Islet of Langerhans (tissue), 1 donor: ENCODE results near the gene MYBPHL.

ENCODE experiments used
- FAIRE-seq: peaks from one replicate; lab custom pipeline; 2011; peaks lifted over from hg19 to GRCh38; lab: Jason Lieb, UNC

Gene MYBPHL

DNA sequence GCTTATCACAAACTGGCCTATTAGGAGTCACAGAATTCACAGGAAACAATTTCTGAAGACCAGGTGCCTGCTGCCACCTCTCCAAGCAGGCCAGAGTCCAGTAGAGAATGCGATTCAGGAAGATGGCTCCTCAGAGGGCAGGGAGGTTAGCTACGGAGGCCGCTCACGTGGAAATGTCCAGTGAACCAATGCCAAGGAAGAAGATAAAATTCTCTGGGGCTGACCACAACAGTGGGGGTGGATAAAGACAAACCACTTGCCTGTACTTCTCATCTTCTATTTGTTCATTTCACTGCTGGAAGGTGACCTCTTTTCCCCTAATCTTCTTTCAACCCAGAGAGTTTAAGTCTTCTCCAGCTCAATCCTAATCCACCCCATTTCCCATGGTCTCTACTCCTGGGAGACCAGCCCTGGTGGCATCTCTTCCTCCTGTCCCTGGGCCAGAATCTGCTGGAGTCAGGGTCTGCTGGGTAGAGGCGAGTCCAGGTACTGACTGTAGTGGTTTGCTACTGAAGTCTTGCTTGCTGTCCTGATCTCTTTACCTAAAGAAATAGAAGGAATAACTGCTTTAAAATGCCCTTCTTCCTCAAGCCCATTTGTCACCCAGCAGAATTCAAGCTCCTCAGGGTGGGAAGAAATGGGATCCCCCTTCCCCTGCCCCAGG is 27.1 kb downstream of the MYBPHL start:
- FAIRE-seq = no peak

GRCh38 chr1:109277434-109278204 is 29.2 kb downstream of the MYBPHL start:
- no peak for FAIRE-seq

GRCh38 chr1:109275706-109276345 is 31.0 kb downstream of the MYBPHL start:
- FAIRE-seq = no peak

DNA sequence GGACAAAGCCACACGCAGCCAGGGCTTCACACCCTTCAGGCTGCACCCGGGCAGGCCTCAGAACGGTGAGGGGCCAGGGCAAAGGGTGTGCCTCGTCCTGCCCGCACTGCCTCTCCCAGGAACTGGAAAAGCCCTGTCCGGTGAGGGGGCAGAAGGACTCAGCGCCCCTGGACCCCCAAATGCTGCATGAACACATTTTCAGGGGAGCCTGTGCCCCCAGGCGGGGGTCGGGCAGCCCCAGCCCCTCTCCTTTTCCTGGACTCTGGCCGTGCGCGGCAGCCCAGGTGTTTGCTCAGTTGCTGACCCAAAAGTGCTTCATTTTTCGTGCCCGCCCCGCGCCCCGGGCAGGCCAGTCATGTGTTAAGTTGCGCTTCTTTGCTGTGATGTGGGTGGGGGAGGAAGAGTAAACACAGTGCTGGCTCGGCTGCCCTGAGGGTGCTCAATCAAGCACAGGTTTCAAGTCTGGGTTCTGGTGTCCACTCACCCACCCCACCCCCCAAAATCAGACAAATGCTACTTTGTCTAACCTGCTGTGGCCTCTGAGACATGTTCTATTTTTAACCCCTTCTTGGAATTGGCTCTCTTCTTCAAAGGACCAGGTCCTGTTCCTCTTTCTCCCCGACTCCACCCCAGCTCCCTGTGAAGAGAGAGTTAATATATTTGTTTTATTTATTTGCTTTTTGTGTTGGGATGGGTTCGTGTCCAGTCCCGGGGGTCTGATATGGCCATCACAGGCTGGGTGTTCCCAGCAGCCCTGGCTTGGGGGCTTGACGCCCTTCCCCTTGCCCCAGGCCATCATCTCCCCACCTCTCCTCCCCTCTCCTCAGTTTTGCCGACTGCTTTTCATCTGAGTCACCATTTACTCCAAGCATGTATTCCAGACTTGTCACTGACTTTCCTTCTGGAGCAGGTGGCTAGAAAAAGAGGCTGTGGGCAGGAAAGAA is 32.0 kb downstream of the MYBPHL start:
- no peak for FAIRE-seq

- no peak for FAIRE-seq
Measured at GRCh38 chr1:109273570-109274288, 33.1 kb downstream of the MYBPHL start.

GRCh38 chr1:109272831-109273547 is 33.8 kb downstream of the MYBPHL start:
- FAIRE-seq = no peak

- no peak for FAIRE-seq
Measured at GRCh38 chr1:109272021-109272799, 34.6 kb downstream of the MYBPHL start.

DNA sequence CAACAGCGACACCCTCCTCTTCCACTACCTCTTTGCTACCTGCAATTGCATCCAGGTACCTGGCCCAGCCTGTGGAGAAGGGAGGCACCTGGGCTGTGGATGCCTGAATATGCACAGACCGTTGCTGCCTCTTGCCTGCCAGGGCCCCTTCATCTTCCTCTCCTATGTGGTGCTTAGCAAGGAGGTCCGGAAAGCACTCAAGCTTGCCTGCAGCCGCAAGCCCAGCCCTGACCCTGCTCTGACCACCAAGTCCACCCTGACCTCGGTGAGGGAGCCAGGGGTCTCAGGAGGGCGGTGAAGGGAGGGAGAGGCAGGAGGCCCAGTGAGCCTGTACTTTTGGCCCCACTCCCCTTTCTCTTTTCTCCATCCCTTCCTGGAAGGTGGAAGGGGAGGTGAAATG is 35.4 kb downstream of the MYBPHL start:
- no peak for FAIRE-seq

DNA sequence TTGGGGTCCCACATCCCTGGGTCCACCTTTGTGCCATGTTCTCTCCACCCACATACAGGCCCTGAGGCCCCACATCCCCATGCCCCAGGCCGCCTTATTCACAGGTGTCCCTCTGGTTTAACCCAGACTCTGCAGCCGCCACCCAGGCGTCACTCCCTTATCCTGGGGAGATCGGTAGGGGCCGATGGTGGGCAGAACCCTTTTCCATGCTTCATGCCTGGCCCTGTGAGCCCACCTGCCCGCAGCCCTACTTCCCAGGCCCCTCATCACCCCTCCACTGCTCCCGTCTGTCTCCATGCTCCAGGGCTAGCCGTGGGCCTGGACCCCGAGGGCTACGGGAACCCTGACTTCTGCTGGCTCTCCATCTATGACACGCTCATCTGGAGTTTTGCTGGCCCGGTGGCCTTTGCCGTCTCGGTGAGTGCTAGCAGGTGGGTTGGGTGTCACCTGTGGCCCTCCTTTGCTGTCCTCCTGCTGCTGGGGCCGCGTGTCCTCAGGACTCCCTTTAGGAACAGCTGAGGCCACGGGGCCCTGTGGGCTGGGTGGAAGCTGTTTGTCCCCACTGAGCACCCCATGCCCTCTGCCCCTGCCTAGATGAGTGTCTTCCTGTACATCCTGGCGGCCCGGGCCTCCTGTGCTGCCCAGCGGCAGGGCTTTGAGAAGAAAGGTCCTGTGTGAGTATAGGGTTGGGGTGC is 36.0 kb downstream of the MYBPHL start:
- no peak for FAIRE-seq

- no peak for FAIRE-seq
Measured at GRCh38 chr1:109269981-109270622, 36.7 kb downstream of the MYBPHL start.

- no peak for FAIRE-seq
Measured at GRCh38 chr1:109269212-109269980, 37.4 kb downstream of the MYBPHL start.

GRCh38 chr1:109268431-109269211 is 38.2 kb downstream of the MYBPHL start:
- FAIRE-seq = no peak

GRCh38 chr1:109267743-109268300 is 39.0 kb downstream of the MYBPHL start:
- no peak for FAIRE-seq

DNA sequence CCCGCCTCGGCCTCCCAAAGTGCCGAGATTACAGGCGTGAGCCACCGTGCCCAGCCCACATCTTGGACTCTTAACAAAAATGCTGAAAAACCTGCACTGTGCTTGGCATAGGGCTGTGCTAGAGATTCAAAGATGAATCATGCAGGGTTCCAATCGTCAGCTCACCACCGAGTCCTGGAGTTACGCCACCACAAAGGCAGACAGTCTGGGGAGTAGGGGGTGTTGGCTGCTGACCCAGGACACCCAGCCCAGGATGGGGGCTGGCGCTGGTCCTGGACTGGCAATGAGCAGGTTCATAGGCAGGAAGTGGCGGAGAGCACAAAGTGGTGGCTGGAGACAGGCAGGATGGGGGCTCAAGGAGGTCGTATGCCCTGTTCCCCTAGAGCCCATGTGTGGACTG is 39.8 kb downstream of the MYBPHL start:
- FAIRE-seq = no peak

GRCh38 chr1:109265741-109266330 is 41.0 kb downstream of the MYBPHL start:
- no peak for FAIRE-seq

- FAIRE-seq = no peak
Measured at GRCh38 chr1:109265016-109265415, 41.8 kb downstream of the MYBPHL start.

- no peak for FAIRE-seq
Measured at GRCh38 chr1:109264379-109264755, 42.4 kb downstream of the MYBPHL start.
